ENCODE measurements around the gene OSBP2.

OSBP2 gene

DNA sequence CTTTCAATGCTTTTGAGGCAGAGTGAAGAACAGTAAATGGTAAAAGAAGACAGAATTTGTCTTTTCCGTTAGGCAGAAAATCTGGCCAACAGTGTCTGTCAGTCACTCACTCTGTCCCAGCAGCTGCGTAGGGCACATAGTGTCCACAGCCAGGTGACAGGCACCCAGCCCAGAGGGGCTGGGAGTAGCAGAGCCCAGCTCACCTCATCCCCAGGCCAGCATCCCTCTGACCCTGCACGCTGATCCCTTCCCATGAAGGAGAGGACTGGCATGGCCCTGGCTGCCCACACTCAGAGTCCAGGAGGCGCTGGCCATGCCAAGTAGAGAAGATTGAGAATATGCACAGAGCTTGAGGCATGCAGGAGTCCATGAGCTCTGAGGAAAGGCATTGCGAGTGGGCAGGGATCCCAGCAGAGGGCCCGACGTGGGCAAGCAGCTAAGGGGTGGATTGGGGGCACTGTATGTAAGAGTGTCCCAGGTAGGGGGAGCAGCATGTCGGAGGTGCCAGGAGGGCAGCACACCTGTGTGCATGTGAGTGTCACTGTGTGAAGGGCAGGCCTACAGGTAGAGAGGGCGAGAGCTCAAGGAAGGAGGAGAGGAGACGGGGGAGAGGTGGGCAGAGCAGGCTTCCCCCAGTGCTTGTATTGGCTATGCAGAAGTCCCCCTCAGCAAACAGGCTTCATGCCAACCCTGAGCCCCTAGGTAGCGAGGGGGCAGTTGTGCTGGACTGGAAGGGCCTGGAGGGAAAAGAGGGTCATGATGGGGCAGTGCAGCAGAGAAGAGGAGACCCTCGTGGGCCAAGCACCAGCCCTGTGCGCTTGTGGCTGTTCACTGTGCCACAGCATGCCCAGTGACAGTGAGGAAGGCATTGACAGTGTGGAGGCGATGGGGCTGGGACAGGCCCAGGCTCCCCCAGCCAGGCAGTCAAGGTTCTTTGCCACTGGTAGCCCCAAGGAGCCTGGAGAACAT lies 133.8 kb downstream of the OSBP2 start:
- TF ChIP-seq EZH2phosphoT487 (IDR thresholded peaks at IDR 0.05; ENCODE audit: borderline replicate concordance, low read length): no peak
- TF ChIP-seq, protein P1, sequence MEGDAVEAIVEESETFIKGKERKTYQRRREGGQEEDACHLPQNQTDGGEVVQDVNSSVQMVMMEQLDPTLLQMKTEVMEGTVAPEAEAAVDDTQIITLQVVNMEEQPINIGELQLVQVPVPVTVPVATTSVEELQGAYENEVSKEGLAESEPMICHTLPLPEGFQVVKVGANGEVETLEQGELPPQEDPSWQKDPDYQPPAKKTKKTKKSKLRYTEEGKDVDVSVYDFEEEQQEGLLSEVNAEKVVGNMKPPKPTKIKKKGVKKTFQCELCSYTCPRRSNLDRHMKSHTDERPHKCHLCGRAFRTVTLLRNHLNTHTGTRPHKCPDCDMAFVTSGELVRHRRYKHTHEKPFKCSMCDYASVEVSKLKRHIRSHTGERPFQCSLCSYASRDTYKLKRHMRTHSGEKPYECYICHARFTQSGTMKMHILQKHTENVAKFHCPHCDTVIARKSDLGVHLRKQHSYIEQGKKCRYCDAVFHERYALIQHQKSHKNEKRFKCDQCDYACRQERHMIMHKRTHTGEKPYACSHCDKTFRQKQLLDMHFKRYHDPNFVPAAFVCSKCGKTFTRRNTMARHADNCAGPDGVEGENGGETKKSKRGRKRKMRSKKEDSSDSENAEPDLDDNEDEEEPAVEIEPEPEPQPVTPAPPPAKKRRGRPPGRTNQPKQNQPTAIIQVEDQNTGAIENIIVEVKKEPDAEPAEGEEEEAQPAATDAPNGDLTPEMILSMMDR (IDR thresholded peaks at IDR 0.05; ENCODE audit: low read depth, low read length, poor library complexity, severe bottlenecking): no peak
- Histone ChIP-seq H4K20me1 (ENCODE audit: control insufficient read depth, insufficient read depth, low read depth, low read length) (no peaks in the 10 kb centered on the region), H3K4me3 (ENCODE audit: low read length) (no peak overlapping the region), H3K27me3 (ENCODE audit: control insufficient read depth, low read length) (no peaks in the 10 kb centered on the region; the same call in 1 of the 2 replicates), H3K27ac (ENCODE audit: low read depth, low read length) (no peak overlapping the region), H3K9me2 (replicated peaks; ENCODE audit: control insufficient read depth, low read length) (no peaks in the 10 kb centered on the region), H3K4me2 (ENCODE audit: low read length) (no peak overlapping the region), H3K79me2 (ENCODE audit: control insufficient read depth, low read length) (no peaks in the 10 kb centered on the region), H3F3A (ENCODE audit: control insufficient read depth, insufficient read depth) (no peaks in the 10 kb centered on the region), H3K36me3 (ENCODE audit: control insufficient read depth, low read length) (no peaks in the 10 kb centered on the region), H3K4me1 (ENCODE audit: control insufficient read depth, low read length) (no peaks in the 10 kb centered on the region), H3K9me3 (ENCODE audit: control insufficient read depth, insufficient read depth, low read length) (no peaks in the 10 kb centered on the region)

DNA sequence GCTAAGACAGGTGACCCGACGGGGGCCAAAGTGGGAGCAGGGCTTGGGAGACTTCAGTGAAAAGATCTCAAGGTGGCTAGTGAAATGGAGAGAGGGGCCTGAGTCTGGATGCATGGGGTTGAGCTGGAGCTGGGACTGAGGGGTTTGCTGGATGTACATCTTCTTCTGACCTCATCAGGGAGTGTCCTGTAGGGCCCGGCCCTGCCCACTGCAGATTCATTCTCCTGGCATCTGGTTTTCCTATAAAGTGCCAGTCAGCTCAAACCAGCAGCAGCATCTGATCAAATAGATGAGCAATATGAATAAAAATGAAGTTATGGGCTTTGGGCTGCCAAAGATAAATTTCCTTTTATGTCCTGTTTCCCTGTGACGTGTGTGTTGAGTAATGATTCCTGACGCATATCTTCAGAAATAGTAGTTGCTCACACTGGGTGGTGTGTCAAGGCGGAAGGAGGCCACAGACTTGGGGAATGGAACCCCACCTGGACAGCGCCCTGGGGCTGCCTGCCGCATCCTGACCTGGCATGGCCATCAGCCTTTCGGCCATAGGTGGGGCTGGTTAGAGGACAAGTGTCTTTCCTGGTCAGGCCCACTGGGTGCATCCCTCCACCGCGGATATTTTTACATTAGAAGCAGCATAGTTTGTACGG lies 135.4 kb downstream of the OSBP2 start:
- Histone ChIP-seq H3K4me2 (ENCODE audit: low read length) (no peak overlapping the region), H3K79me2 (ENCODE audit: control insufficient read depth, low read length) (no peaks in the 10 kb centered on the region), H4K20me1 (ENCODE audit: control insufficient read depth, insufficient read depth, low read depth, low read length) (no peaks in the 10 kb centered on the region), H3K27me3 (ENCODE audit: control insufficient read depth, low read length) (no peaks in the 10 kb centered on the region; the same call in 1 of the 2 replicates), H3F3A (ENCODE audit: control insufficient read depth, insufficient read depth) (no peaks in the 10 kb centered on the region), H3K4me1 (ENCODE audit: control insufficient read depth, low read length) (no peaks in the 10 kb centered on the region), H3K4me3 (ENCODE audit: low read length) (no peak overlapping the region), H3K9me3 (ENCODE audit: control insufficient read depth, insufficient read depth, low read length) (no peaks in the 10 kb centered on the region), H3K9me2 (replicated peaks; ENCODE audit: control insufficient read depth, low read length) (no peaks in the 10 kb centered on the region), H3K36me3 (ENCODE audit: control insufficient read depth, low read length) (no peaks in the 10 kb centered on the region), H3K27ac (ENCODE audit: low read depth, low read length) (no peak overlapping the region)
- TF ChIP-seq EZH2phosphoT487 (IDR thresholded peaks at IDR 0.05; ENCODE audit: borderline replicate concordance, low read length): no peak
- TF ChIP-seq, protein P1 (IDR thresholded peaks at IDR 0.05; ENCODE audit: low read depth, low read length, poor library complexity, severe bottlenecking): no peak

DNA sequence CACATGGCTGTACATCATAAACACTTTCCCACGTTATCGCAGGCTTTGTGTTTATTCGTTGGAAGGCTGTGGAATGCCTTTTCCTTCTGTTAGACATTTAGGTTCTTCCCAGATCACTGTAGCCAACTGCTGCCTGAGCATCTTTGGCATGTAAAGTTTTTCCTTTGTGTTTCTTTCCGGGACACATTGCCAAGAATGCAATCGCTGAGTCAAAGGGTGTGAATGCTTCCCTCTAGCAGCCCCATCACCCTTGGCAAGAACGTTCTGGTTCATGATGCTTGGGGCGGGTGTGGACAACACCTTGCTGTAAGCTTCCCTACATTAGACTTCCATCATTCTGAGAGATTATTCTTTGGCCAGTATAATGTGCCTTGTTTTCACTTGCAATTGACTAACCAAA lies 136.2 kb downstream of the OSBP2 start:
- Histone ChIP-seq H3K4me3 (ENCODE audit: low read length) (no peak overlapping the region), H3K4me2 (ENCODE audit: low read length) (no peak overlapping the region)

More for the DNA sequence above, 136.2 kb downstream of the OSBP2 start:
- no peaks in the 10 kb centered on the region for H3K79me2 ChIP-seq (ENCODE audit: control insufficient read depth, low read length)
- no peaks in the 10 kb centered on the region for H3K9me3 ChIP-seq (ENCODE audit: control insufficient read depth, insufficient read depth, low read length)
- H3K27ac ChIP-seq (ENCODE audit: low read depth, low read length): no peak overlapping the region
- H3K36me3 ChIP-seq (ENCODE audit: control insufficient read depth, low read length): no peaks in the 10 kb centered on the region
- H3K9me2 ChIP-seq (replicated peaks; ENCODE audit: control insufficient read depth, low read length): no peaks in the 10 kb centered on the region
- no peaks in the 10 kb centered on the region; the same call in 1 of the 2 replicates for H3K27me3 ChIP-seq (ENCODE audit: control insufficient read depth, low read length)
- H3K4me1 ChIP-seq (ENCODE audit: control insufficient read depth, low read length): no peaks in the 10 kb centered on the region
- no peaks in the 10 kb centered on the region for H3F3A ChIP-seq (ENCODE audit: control insufficient read depth, insufficient read depth)
- no peaks in the 10 kb centered on the region for H4K20me1 ChIP-seq (ENCODE audit: control insufficient read depth, insufficient read depth, low read depth, low read length)
- TF ChIP-seq EZH2phosphoT487 (IDR thresholded peaks at IDR 0.05; ENCODE audit: borderline replicate concordance, low read length): no peak
- TF ChIP-seq, protein P1 (IDR thresholded peaks at IDR 0.05; ENCODE audit: low read depth, low read length, poor library complexity, severe bottlenecking): no peak
